ENCODE data around the gene FERMT1.
"Not testable (repeated sequence)": the region's sequence is repeated elsewhere in the genome, so short reads cannot be mapped to it uniquely, and the experiment has no call there.

The FERMT1 gene

GRCh38 chr20:6058684-6059295 is 64.0 kb downstream of the FERMT1 start:
- no peaks in the 10 kb centered on the region for H3K9me3 ChIP-seq (ENCODE audit: control extremely low read depth in 1 of 5, control insufficient read depth in 4 of 5, insufficient read depth in 2 of 5, low read depth in 1 of 5, low read length in 4 of 5)
- CTCF ChIA-PET = interaction anchor here (0.9 to 2.0 kb wide), 4 partner anchors 16 to 24 kb away, joined by 3 to 4 read pairs (median 4); no protein-coding TSS in a partner anchor
- H3K4me3 ChIP-seq (ENCODE audit: control insufficient read depth in 1 of 7, extremely low read depth in 1 of 7, insufficient read depth in 4 of 7, low read depth in 2 of 7, low read length in 6 of 7) = no peak overlapping the region
- no peak overlapping the region for H3K27ac ChIP-seq (ENCODE audit: insufficient read depth in 1 of 2, low read depth in 1 of 2, low read length in 2 of 2, poor library complexity in 1 of 2, severe bottlenecking in 2 of 2)
- H3K4me1 ChIP-seq (ENCODE audit: control extremely low read depth in 1 of 4, control insufficient read depth in 4 of 4, insufficient read depth in 4 of 4, low read length in 3 of 4) = peaks cover 0 to 9% (median 6%) of the 10 kb centered on the region in 4 experiments
- no peak for DNase-seq
- peaks cover 0 to 28% (median 11%) of the 10 kb centered on the region in 5 experiments for H3K27me3 ChIP-seq (replicated peaks in 2 of 5; ENCODE audit: control insufficient read depth in 4 of 5, insufficient read depth in 5 of 5, low read length in 4 of 5)
- H3K36me3 ChIP-seq (ENCODE audit: control insufficient read depth in 4 of 4, insufficient read depth in 4 of 4, low read length in 3 of 4) = no peaks in the 10 kb centered on the region
- WGBS (ENCODE audit: insufficient coverage) = 65% methylated on average over 6 of the region's 7 CpGs
- POLR2A ChIA-PET = no interaction called here

GRCh38 chr20:6057691-6058090 is 65.1 kb downstream of the FERMT1 start:
- peaks cover 2 to 39% (median 22%) of the 10 kb centered on the region in 5 experiments for H3K27me3 ChIP-seq (replicated peaks in 2 of 5; ENCODE audit: control insufficient read depth in 4 of 5, insufficient read depth in 5 of 5, low read length in 4 of 5)
- no peaks in the 10 kb centered on the region for H3K36me3 ChIP-seq (ENCODE audit: control insufficient read depth in 4 of 4, insufficient read depth in 4 of 4, low read length in 3 of 4)
- 6% methylated on average over 2 of the region's 2 CpGs for WGBS (ENCODE audit: insufficient coverage)
- H3K9me3 ChIP-seq (ENCODE audit: control extremely low read depth in 1 of 5, control insufficient read depth in 4 of 5, insufficient read depth in 2 of 5, low read depth in 1 of 5, low read length in 4 of 5) = no peaks in the 10 kb centered on the region
- peak; percentile 72 to 92 (median 92) for DNase-seq
- H3K27ac ChIP-seq (ENCODE audit: insufficient read depth in 1 of 2, low read depth in 1 of 2, low read length in 2 of 2, poor library complexity in 1 of 2, severe bottlenecking in 2 of 2) = no peak overlapping the region
- no peak overlapping the region for H3K4me3 ChIP-seq (ENCODE audit: control insufficient read depth in 1 of 7, extremely low read depth in 1 of 7, insufficient read depth in 4 of 7, low read depth in 2 of 7, low read length in 6 of 7)
- H3K4me1 ChIP-seq (ENCODE audit: control extremely low read depth in 1 of 4, control insufficient read depth in 4 of 4, insufficient read depth in 4 of 4, low read length in 3 of 4) = peaks cover 0 to 11% (median 8%) of the 10 kb centered on the region in 4 experiments
- ChIA-PET POLR2A (interaction anchor here (0.6 kb wide), 1 partner anchor 9 kb away, joined by 3 read pairs; no protein-coding TSS in a partner anchor), CTCF (interaction anchor here (0.9 to 1.6 kb wide), 4 partner anchors 15 to 47 kb away, joined by 3 to 5 read pairs (median 3); no protein-coding TSS in a partner anchor)

DNA sequence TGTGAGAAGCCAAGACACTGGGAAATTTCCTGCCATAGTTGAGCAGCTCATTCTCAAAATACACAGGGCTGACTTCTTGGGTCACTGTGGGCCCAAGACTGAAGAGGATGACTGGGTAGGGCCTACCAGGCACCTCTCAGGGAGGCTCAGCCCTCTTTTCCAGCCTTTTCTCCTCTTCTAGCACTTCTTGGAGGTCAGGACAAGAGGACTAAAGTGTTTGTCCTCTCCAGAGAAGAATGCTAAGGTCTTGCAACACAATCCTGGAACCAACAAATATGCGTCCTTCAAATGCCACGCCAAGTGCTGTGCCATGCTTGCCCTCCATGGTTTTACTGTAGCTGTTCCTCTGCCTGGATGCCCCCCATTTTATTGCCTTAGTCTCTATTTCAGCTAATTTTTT is 65.7 kb downstream of the FERMT1 start:
- H3K36me3 ChIP-seq (ENCODE audit: control insufficient read depth in 4 of 4, insufficient read depth in 4 of 4, low read length in 3 of 4) = no peaks in the 10 kb centered on the region
- no peaks in the 10 kb centered on the region for H3K9me3 ChIP-seq (ENCODE audit: control extremely low read depth in 1 of 5, control insufficient read depth in 4 of 5, insufficient read depth in 2 of 5, low read depth in 1 of 5, low read length in 4 of 5)
- 97% methylated on average over 2 of the region's 2 CpGs for WGBS (ENCODE audit: insufficient coverage)
- DNase-seq = no peak
- H3K4me1 ChIP-seq (ENCODE audit: control extremely low read depth in 1 of 4, control insufficient read depth in 4 of 4, insufficient read depth in 4 of 4, low read length in 3 of 4) = peaks cover 0 to 16% (median 13%) of the 10 kb centered on the region in 4 experiments
- ChIA-PET POLR2A (interaction anchor here (0.6 kb wide), 1 partner anchor 10 kb away, joined by 3 read pairs; no protein-coding TSS in a partner anchor), CTCF (interaction anchor here (0.9 to 1.6 kb wide), 3 partner anchors 17 to 47 kb away, joined by 3 to 5 read pairs (median 3); no protein-coding TSS in a partner anchor)
- H3K27ac ChIP-seq (ENCODE audit: insufficient read depth in 1 of 2, low read depth in 1 of 2, low read length in 2 of 2, poor library complexity in 1 of 2, severe bottlenecking in 2 of 2) = no peak overlapping the region
- H3K27me3 ChIP-seq (replicated peaks in 2 of 5; ENCODE audit: control insufficient read depth in 4 of 5, insufficient read depth in 5 of 5, low read length in 4 of 5) = peaks cover 2 to 44% (median 25%) of the 10 kb centered on the region in 5 experiments
- H3K4me3 ChIP-seq (ENCODE audit: control insufficient read depth in 1 of 7, extremely low read depth in 1 of 7, insufficient read depth in 4 of 7, low read depth in 2 of 7, low read length in 6 of 7) = no peak overlapping the region

GRCh38 chr20:6055981-6056569 is 66.8 kb downstream of the FERMT1 start:
- ChIA-PET POLR2A (no interaction called here), CTCF (interaction anchor here (0.9 kb wide), 1 partner anchor 18 kb away, joined by 4 read pairs; no protein-coding TSS in a partner anchor)
- Histone ChIP-seq H3K4me3 (ENCODE audit: control insufficient read depth in 1 of 7, extremely low read depth in 1 of 7, insufficient read depth in 4 of 7, low read depth in 2 of 7, low read length in 6 of 7) (no peak overlapping the region), H3K27me3 (replicated peaks in 2 of 5; ENCODE audit: control insufficient read depth in 4 of 5, insufficient read depth in 5 of 5, low read length in 4 of 5) (peaks cover 2 to 55% (median 34%) of the 10 kb centered on the region in 5 experiments), H3K4me1 (ENCODE audit: control extremely low read depth in 1 of 4, control insufficient read depth in 4 of 4, insufficient read depth in 4 of 4, low read length in 3 of 4) (peaks cover 0 to 26% (median 23%) of the 10 kb centered on the region in 4 experiments), H3K27ac (ENCODE audit: insufficient read depth in 1 of 2, low read depth in 1 of 2, low read length in 2 of 2, poor library complexity in 1 of 2, severe bottlenecking in 2 of 2) (no peak overlapping the region), H3K9me3 (ENCODE audit: control extremely low read depth in 1 of 5, control insufficient read depth in 4 of 5, insufficient read depth in 2 of 5, low read depth in 1 of 5, low read length in 4 of 5) (no peaks in the 10 kb centered on the region), H3K36me3 (ENCODE audit: control insufficient read depth in 4 of 4, insufficient read depth in 4 of 4, low read length in 3 of 4) (no peaks in the 10 kb centered on the region)
- DNase-seq = peak in 1 of 3 donors; percentile 9
- 98% methylated on average over 8 of the region's 9 CpGs for WGBS (ENCODE audit: insufficient coverage)

GRCh38 chr20:6055161-6055783 is 67.6 kb downstream of the FERMT1 start:
- H3K27ac ChIP-seq (ENCODE audit: insufficient read depth in 1 of 2, low read depth in 1 of 2, low read length in 2 of 2, poor library complexity in 1 of 2, severe bottlenecking in 2 of 2) = no peak overlapping the region
- DNase-seq = no peak
- H3K9me3 ChIP-seq (ENCODE audit: control extremely low read depth in 1 of 5, control insufficient read depth in 4 of 5, insufficient read depth in 2 of 5, low read depth in 1 of 5, low read length in 4 of 5) = no peaks in the 10 kb centered on the region
- H3K4me1 ChIP-seq (ENCODE audit: control extremely low read depth in 1 of 4, control insufficient read depth in 4 of 4, insufficient read depth in 4 of 4, low read length in 3 of 4) = peaks cover 0 to 26% (median 23%) of the 10 kb centered on the region in 4 experiments
- POLR2A ChIA-PET = no interaction called here
- CTCF ChIA-PET = interaction anchor here (0.9 kb wide), 1 partner anchor 19 kb away, joined by 4 read pairs; no protein-coding TSS in a partner anchor
- 97% methylated on average over 6 of the region's 10 CpGs for WGBS (ENCODE audit: insufficient coverage)
- peaks cover 2 to 63% (median 39%) of the 10 kb centered on the region in 5 experiments for H3K27me3 ChIP-seq (replicated peaks in 2 of 5; ENCODE audit: control insufficient read depth in 4 of 5, insufficient read depth in 5 of 5, low read length in 4 of 5)
- no peak overlapping the region for H3K4me3 ChIP-seq (ENCODE audit: control insufficient read depth in 1 of 7, extremely low read depth in 1 of 7, insufficient read depth in 4 of 7, low read depth in 2 of 7, low read length in 6 of 7)
- H3K36me3 ChIP-seq (ENCODE audit: control insufficient read depth in 4 of 4, insufficient read depth in 4 of 4, low read length in 3 of 4) = no peaks in the 10 kb centered on the region

DNA sequence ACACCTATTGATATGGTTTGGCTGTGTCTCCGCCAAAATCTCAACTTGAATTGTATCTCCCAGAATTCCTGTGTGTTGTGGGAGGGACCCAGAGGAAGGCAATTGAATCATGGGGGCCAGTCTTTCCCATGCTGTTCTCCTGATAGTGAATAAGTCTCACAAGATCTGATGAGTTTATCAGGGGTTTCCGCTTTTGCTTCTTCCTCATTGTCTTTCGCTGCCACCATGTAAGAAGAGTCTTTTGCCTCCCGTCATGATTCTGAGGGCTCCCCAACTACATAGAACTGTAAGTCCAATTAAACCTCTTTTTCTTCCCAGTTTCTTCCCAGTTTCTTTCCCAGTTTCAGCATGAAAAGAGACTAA is 68.2 kb downstream of the FERMT1 start:
- DNase-seq; CTCF ChIA-PET; H3K36me3 ChIP-seq (ENCODE audit: control insufficient read depth in 4 of 4, insufficient read depth in 4 of 4, low read length in 3 of 4); H3K27ac ChIP-seq (ENCODE audit: insufficient read depth in 1 of 2, low read depth in 1 of 2, low read length in 2 of 2, poor library complexity in 1 of 2, severe bottlenecking in 2 of 2); H3K9me3 ChIP-seq (ENCODE audit: control extremely low read depth in 1 of 5, control insufficient read depth in 4 of 5, insufficient read depth in 2 of 5, low read depth in 1 of 5, low read length in 4 of 5); POLR2A ChIA-PET; H3K4me3 ChIP-seq (ENCODE audit: control insufficient read depth in 1 of 7, extremely low read depth in 1 of 7, insufficient read depth in 4 of 7, low read depth in 2 of 7, low read length in 6 of 7): not testable (repeated sequence)
- Histone ChIP-seq H3K4me1 (ENCODE audit: control extremely low read depth in 1 of 4, control insufficient read depth in 4 of 4, insufficient read depth in 4 of 4, low read length in 3 of 4) (peaks cover 0 to 26% (median 23%) of the 10 kb centered on the region in 4 experiments), H3K27me3 (replicated peaks in 2 of 5; ENCODE audit: control insufficient read depth in 4 of 5, insufficient read depth in 5 of 5, low read length in 4 of 5) (peaks cover 2 to 67% (median 43%) of the 10 kb centered on the region in 5 experiments)
- WGBS (ENCODE audit: insufficient coverage) = 94% methylated on average over 3 of the region's 4 CpGs
